Neural progenitor cell (in vitro differentiated cells): ENCODE results near the gene DCHS1.

Experiments used
- EZH2phosphoT487 ChIP-seq: fragments of 200-600 bp; sonication (generic); IDR thresholded peaks from 2 replicates; pipeline ENCODE4 v1.6.1; 2017; ENCODE audit warnings: antibody characterized with exemption
- TF ChIP-seq, protein P1 (sequence below): fragments of 200-600 bp; sonication (generic); IDR thresholded peaks from 2 replicates; pipeline ENCODE4 v1.5.1; 2017; ENCODE audit warnings: antibody characterized with exemption, mild to moderate bottlenecking

DNA sequence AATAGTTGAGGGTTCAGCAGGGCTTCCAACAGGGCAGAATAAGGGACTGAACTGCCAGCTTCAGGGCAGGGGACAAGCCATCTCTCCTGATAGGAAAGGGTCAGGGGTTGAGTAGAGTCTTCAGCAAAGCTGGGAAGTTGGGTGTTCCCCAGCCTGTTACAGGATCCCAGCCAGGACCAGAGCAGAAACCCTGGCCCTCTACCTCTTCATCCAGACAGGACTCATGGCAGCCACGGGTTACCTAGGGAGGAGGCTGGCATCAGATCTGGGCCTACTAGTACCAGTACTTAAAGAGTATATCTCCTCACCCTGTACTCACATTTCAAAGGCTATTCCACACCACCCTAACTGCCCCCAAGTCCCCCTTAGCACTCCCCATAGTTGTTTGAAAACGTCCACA is 41.2 kb downstream of the DCHS1 start:
- TF ChIP-seq, protein P1, sequence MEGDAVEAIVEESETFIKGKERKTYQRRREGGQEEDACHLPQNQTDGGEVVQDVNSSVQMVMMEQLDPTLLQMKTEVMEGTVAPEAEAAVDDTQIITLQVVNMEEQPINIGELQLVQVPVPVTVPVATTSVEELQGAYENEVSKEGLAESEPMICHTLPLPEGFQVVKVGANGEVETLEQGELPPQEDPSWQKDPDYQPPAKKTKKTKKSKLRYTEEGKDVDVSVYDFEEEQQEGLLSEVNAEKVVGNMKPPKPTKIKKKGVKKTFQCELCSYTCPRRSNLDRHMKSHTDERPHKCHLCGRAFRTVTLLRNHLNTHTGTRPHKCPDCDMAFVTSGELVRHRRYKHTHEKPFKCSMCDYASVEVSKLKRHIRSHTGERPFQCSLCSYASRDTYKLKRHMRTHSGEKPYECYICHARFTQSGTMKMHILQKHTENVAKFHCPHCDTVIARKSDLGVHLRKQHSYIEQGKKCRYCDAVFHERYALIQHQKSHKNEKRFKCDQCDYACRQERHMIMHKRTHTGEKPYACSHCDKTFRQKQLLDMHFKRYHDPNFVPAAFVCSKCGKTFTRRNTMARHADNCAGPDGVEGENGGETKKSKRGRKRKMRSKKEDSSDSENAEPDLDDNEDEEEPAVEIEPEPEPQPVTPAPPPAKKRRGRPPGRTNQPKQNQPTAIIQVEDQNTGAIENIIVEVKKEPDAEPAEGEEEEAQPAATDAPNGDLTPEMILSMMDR: no peak
- TF ChIP-seq EZH2phosphoT487: no peak
